NCI-H526 (cell line): ENCODE measurements around the gene PRKD2.

Experiments
- DNase-seq, 2 experiments: peaks; one replicate each; lab custom pipeline; 2025; lab: John Stamatoyannopoulos, UW

The PRKD2 gene

DNA sequence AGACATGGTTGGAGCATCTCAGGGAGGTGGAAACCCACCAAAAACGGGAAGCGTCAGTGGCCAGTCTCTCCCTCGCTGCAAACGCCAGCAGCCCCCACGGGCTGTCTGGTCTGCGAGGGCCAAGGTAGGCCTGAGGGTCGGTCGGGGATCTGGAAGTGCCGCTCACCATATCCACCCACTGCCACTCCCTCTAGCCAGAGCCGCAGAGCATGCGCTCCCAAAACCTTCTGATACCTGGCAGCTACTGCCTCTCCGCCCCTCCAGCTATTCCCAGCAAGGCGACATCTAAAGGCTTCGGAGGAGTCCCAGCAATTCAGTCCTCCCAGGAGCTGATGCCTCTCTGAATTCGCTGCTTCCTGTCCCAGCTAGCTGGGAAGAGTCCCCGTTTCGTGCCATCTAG is 24.5 kb upstream of the PRKD2 start:
- DNase-seq, result no peak

DNA sequence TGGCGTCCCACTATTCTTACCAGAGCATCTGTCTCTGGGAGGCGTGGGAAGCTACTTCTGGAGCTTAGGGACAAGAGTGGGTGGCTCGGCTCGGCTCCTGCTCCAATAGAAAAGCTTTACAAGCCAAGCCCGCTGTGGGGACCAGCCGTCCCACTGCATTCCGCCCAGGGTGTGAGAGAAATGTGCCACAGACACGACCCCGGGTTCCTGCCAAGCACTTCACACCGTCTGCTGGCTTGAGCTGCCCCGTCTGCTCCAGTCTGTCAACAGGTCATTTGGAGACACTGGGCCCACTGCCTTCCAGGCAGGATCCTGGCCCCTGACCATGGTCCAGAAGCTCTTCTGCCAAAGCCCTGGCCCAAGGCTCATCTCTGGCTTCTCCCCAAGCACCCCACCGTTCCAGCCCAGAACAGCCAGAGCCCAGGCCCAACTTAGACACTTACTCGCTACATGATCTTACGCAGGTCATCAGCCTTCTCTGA is 22.4 kb upstream of the PRKD2 start:
- no peak for DNase-seq

DNA sequence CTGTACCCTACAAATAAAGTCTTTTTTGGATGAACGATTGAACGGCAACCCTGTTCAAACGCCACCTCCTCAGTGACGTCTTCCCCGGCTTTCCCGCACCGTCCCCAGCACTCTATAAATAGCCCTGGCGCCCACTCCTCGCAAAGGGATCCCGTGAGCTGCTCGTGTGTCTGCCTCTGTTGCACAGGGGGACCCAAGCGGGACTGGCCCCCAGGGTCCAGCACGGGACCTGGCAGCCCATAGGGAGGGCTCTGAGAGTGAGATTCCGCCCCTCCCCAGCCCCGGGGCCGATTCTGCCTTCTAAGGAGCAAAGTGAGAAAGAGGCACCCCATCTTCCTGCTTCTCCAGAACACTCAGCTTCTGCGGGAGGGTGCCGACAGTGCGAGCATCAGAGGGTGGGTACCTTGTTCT is 20.9 kb upstream of the PRKD2 start:
- no peak for DNase-seq

DNA sequence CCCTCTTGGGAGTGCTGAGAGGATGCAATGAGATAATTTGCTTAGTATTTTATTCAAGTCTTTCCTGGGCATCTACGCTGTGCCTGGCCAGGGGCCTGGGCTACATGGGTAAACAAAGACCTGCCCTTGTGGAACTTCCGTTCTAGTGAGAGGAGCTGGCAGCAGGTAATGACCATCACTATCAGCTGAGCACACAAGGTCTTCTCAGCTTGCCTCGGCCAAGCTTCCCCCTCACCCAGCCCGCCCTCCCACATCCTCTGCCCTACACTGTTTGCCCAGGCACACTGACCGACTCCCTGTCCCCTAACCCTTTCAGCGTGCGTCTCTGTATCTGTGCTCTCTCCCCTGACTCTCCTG is 20.4 kb upstream of the PRKD2 start:
- DNase-seq, result no peak

DNA sequence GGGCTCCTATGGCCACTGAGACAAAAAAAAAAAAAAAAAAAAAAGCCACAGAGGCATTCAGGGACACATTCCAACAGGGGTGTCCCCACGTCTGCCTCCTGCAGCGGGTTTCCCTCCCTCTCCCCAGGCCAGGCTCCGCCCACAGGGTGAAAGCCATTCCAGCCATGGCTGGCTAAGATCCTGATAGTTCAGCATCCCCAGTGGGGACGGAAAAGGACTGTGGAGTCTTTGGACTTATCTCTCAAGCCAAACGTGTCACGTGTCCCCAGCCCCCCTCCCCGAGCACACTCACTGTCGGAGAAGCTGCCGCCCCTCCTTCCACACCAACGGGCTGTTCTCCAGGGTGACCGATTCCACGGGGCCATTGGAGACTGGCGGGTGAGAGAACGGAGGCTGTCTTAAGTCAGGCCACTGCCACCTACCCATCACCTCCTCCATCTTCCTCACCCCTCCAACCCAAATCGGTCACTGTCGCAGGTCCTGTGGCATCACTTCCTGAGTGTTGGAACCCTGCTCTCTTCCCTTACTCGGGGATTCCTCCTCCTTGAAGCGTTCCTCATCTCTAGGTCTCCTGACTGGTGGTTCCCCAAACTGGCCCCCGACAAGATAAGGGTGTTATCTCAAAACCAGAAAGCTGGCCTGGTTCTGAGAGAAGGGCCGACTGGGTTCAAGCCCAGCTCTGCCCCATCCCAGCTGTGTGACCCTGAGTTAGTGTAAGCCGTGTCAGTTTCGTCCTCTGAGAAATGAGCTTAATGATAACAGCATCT is 19.8 kb upstream of the PRKD2 start:
- DNase-seq, result no peak

DNA sequence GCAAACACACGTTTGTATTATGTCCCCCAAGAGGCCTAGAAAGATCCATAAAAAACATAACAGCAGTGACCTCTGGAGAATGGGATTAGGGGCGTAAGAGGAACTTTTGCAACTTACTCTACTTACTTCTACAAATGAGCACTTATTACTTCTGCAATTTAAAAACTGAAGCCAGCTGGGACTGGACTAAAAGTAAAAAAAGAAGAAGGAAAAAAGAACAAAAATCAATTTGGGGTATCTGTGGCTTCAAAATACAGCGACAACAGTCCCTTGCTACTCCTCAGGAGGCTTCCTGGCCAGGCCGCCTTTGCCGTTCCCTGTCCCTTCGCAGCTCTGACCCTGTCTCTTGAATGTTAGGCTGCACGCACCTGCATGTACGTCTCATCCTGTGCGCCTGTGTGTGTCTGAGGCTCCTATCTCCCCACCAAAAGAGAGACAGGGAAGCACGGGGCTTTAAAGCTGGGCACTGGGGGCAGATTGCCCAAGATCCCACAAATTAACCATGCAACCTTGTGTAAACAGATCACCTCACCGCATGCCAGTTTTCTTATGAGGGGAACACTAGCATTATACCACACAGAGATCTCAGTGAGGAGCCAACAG is 16.9 kb upstream of the PRKD2 start:
- no peak for DNase-seq

DNA sequence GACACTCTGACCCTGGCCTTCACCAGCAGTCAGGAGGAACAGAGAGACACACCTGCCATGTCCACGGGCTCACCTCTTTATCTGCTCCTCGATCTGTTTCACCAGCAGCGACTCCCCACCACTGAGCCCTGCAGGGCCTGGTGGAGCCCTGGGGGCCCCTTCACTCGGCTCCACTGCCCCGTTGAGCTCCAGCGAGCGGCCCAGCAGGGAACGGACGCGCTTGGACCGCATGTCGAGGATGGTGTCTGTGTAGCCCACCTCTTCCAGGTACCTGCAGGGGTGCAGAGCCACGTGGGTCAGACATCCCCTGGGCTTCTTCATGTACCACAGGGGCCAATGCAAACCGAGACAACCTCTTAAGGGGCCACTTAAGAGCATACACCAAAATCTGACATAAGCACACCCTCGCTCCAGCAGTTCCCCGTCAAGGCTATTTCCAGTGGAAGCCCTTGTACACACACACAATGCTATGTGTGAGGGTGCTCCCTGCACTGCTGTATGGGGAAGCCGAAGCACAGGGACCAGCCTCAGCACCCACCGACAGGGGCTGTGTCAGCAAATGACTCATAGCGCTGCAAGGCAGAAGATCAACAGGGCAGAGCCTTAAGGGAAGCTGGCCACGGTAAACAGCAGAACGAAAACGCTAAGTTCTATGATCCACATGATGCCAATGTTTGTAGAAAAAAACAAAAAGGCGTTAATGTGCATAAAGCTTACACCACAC is 16.2 kb upstream of the PRKD2 start:
- DNase-seq, result no peak

DNA sequence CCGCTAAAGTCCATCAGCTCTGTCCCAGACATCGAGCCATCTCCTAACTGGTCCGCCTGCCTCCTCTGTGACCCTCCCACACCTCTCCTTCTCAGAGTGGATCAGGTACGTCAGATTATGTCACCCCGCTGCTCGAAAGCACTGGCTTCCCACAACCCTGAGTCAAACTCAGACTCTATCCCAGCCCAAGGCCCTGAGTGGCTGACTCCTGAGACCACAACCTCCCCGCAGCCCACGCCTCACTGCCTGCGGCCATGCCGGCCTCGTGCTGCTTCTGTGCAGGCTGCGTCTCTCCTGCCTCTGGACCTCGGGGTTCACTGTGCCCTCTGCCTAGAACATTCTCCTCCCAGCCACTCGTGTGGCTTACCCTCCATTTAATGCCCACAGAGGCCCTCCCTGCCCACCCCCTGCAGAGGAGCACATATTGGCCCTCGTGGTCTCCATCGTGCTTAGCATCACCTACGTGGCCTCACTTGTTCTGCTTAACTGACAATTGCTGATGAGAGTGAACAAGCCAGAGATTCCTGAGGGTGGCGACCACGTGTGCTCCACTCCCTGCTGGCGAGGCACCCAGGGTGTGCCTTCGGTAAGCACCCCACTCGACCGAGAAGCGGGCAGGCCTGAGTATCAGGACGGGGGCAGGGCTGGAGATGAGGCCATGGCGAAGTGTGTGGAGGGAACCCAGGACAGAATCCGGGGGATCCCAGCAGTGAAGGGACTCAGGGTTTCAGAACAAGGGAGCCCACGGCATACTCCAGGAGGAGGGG is 15.4 kb upstream of the PRKD2 start:
- no peak for DNase-seq

DNA sequence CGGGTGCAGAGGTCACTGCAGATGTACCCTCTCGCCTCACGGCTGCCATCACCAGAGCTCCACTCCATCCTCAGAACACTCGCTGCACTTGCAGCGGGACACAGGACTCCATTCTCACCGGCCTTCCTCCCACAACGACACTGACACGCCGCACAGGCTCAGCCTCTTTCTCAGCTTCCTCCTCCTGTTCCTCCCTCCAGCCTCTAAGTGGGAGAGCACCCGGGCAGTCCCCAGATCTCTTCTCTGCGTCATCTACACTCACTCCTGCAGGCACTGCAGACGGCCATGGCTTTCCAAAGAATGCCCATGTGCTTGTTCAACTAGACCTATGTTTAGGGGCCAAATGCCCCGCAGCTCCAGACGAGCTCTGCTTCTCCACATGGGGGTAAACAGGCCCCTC is 14.7 kb upstream of the PRKD2 start:
- DNase-seq, result no peak

DNA sequence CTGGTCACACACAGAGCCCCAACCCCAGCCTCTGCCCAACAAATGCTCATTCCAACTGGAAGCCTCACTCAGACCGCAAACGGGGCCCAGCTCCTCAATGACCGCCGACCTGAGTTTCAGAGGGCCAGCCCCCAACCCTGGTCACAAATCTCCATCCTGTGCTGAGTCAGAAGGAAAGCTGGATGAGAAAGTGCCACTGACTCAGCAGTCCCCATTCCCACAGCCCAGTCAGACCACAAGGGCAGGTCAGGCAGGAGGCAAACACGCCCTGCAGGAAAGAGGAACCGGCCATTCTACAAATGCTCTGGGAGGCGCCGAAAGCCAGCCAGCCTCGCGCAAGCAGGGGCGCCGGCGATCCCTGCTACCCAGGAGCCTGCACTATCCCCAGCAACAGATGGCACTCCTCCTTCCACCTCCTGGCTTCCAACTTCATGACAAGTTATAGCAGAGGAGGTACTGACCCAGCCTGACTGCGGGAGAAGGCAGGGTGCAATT is 14.1 kb upstream of the PRKD2 start:
- DNase-seq, result no peak

DNA sequence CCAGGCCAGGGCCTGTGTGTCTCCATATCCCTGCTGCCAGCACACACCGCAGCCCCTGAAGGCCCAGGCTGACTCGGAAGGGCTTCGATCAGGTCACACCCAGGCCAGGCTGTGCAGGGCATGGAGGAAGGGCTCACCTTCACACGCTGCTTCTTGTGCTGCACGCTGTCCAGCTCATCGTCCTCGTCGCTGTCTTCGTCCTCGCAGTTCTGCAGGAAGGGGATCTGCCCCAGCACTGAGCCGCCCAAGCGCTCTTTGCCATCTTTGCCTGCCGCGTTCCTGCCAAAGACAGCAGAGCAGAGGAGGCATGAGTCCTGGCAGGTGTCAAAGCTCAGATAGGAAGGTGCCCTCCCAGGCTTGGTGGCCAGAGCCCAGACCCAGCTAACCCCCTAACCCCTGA is 13.7 kb upstream of the PRKD2 start:
- DNase-seq, result no peak

DNA sequence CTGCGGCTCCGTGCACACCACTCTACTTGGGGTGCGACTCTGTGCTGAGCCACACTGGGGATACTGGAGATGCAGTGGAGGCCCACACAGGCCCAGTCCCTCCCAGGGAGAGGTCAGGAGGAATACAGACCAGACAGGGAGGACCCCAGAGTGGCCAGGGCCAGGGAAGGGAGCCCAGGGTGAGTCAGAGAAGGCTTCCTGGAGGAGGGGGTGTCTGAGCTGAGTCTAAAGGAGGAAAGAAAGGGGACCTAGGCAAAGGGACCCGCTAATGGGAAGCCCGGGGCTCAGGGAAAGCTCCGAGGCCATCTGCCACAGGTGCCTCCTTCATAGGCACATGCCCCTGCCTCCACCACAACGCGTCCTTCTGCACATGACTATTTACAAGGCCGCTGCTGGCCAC is 13.3 kb upstream of the PRKD2 start:
- DNase-seq, result no peak

DNA sequence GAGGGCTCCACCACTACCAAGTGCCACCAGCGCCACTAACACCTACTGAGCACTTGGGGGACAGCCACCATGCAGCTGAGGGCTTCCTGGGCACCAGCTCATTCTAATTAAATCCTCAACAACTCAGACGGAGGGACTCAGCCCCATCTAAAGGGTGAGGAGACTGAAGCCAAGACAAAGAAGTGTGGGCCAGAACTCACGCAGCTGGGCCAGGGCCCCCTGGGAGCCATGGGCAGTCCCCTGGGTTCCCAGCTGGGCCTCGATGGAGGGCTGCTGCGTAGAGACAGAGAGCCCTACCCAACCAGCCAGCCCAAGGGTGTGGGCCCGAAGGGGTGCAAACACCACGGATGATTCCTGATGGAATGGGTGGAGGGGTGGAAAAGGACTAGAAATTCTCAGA is 12.8 kb upstream of the PRKD2 start:
- no peak for DNase-seq

DNA sequence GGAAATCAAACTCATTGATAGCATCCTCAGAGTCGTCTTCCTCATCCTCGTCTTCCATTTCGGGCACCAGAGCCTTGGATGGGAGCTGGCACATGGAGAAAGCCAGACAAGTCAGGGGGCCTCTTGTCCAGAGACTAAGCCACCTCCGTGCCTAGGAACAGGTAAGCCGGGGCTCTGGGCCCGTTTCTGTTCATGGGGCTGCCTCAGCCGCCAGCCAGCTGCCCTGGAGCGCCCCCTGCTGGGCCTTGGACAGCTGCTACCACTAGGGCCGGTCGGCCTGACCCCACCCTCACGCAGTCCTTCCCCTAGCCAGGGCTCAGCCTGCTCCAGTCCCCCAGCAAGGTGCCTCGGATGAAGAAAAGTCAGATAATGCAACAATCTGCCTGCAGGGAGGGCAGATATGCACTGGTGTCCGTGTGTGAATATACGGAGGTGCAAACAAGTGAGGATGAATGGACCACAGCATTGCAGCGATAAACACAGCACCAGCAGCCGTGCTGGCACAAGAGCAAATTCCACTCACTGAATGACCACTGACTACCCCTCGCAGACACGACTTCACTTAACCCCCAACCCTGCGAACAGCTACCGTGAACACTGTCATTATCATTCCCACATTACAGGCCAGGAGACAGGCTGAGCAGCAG is 11.9 kb upstream of the PRKD2 start:
- peak in 1 of 2 experiments; percentile 70 for DNase-seq

DNA sequence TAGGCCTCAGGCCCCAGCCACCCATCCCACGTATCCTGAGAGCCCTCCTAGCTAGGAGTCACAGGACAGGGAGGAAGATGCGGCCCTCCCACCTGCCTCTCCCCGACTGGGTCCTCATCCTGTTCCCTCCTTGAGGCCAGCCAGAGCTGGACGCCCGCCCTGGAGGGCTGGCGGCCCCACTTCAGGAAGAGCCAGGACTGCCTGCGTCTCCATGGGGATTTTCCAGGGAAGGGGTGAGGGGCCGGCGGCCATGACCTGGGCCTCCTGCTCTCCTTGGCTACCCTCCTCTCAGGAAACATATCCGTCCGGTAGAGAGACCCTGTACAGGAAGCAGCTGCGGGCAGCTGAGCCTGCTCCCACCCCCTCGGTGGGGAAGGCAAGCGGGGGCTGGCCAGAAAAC is 11.3 kb upstream of the PRKD2 start:
- DNase-seq, result no peak

DNA sequence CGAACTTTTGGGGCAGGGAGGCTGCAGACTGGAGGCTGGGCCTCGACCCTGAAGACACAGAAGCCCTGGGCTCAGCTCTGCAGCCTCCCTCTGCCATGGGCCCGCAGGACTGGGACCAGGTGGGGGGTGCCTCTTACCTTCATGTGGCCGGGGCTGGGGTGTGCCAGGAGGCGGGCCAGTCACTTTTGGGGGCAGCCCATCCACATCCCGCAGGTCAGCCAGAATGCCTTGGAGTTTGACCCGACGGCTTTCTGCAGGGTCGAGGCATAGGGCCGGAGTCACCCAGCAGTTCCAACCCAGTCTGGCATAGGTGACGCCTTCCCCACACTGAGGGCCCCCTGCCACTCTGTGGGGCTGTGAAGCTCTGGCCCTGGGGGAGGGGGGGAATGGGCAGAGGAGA is 10.8 kb upstream of the PRKD2 start:
- DNase-seq, result no peak

DNA sequence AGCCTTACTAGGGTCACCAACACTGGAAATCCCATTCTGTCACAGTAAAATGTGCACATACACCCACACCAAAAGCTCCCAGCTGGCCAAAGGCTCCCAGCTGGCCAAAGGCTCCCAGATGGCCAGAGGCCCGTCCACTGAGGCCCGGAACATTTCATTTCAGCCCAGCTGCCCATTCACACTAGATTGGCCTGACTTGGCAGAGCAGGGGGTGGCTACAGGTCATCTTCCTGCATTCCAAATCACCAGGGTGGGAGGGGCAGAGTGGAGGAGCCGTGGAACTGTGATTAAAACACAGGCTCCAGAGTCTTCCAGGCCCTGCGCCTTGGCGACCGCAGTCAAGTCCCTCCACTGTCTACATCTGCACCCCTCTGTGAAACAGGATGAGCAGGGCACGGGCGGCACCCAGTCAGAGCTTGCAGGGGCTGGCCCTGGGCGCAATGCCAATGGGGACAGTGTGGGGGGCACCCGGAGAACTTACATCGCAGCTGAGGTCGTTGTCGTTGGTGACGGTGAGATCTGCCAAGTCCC is 10.1 kb upstream of the PRKD2 start:
- no peak for DNase-seq

DNA sequence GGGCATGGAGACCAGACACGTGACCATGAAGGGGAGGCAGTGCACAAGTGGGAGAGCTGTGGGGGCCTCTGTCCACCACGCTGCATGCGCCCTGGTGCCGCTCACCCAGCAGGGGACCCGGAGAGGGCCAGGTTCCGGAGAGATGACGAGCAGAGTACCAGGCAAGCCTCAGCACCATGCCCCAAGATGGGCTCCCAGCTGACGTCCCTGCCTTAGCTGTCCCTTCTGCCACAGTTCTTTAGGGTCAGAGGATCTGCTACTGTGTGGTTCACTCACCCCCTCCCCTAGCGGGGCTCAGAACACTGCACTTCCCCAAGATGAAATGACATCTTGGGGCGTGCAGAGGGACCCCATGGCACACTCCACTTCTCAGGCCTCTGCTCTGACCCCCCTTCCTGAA is 9.6 kb upstream of the PRKD2 start:
- DNase-seq, result no peak

DNA sequence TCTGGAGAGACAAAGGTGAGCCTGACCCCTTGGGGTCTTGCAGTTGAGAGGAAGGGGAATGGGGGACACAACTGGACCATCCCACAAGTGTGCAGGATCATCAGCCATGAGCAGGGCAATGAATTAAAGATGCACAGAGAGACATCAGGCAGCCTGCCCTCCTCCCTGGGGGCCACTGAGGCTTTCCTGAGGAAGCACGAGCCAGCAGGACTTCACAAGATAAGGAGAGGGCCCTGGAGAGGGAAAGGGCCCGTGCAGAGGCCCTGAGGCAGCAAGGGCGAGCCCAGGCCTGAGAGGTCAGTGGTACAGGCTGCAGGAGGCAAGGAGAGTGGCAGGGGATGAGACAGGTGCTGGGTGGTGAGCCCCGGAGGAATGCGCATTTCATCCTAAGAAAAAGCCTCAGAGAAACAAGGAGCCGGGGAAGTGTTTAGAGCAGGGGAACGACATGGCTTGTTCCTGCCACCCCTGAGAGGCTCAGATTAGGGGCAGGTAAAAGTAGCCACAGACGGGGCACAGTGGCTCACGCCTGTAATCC is 9.0 kb upstream of the PRKD2 start:
- DNase-seq, result no peak

DNA sequence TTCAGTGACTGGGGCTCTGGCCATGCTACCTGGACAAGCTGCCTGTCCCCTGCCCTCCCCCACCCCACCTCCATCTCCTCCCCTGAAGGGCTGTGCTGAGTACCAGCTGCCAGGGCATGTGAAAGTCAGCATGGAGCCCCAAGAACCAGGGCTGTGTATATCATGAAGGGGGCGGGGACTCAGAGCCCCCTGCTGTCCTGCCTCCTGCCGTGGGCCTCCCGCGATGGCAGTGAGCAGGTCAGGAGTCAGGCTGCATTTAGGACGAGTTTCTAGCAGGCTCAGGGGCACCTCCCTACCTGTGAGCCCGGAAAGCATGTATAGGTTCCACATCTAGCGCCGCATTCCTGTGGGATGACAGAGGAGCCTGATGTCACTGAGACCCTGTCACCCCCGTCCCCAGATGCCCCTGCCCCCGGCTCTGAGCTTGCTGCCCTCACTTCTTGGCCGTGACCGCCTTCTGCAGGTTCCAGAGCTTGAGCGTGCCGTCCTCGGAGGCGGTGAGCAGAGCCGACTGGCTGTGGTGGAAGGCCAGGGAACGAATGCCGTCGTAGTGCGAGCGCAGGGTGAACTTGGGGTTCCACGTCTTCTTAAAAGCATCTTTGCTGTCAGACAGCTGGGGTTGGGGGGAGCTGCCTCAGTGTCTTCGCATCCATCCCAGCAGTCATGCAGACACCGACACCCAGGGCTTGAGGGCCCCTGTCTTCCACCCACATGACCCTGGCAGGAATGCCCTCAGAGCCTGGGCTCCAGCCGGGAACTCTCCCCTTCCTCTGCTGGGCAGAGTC is 8.3 kb upstream of the PRKD2 start:
- no peak for DNase-seq

DNA sequence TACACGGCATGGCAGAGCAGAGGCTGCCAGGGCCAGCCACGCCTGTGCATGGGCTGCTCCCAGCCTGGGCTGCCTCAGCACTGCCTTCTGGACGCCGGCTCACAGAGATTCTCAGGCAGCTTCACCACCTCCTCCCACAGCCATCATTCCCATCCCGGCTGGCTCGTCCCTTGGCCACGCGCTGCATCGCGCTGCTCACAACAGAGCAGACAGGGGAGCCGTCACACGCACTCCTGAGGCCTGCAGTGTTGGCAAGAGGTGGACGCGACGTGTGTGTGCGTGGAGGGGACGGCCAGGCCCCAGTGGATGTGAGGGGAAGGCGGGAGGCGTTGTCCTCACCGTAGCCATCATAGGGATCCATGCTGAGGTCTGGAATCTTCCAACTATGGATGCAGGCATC is 7.6 kb upstream of the PRKD2 start:
- DNase-seq, result no peak
